ENCODE data around the gene KIF1B.

DNA sequence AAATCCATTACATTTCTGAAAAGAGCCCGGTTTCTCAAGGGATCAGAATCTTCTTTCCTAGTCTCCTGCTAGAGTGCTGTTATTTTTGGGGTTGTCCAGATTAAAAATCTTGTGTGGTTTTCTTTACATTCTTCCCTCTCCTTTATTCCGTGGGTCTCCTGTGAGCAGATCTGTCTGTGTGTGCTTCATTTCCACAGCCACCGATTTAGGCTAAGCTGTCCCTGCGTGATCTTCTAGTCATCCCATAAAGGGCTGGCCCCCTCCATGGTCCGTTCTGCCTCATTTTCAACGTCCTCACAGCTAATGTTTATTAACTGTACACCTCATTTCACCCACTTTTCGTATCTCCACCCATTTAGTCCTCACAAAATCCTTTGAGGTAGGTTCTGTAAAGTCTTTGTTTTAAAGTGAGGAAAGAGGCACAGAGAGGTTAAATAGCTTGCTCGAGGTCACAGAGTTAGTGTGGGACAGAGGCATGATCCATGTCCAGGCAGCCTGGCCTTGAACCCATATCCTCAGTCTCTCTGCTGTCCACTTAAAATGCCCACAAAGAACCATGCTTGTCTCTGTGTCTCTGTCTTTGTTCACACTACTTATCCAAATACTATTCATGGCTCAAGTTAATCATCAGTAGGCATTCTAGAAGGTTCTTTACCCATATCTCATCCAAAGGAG, 38.2 kb upstream of the KIF1B start:
- TF ChIP-seq, protein P1, sequence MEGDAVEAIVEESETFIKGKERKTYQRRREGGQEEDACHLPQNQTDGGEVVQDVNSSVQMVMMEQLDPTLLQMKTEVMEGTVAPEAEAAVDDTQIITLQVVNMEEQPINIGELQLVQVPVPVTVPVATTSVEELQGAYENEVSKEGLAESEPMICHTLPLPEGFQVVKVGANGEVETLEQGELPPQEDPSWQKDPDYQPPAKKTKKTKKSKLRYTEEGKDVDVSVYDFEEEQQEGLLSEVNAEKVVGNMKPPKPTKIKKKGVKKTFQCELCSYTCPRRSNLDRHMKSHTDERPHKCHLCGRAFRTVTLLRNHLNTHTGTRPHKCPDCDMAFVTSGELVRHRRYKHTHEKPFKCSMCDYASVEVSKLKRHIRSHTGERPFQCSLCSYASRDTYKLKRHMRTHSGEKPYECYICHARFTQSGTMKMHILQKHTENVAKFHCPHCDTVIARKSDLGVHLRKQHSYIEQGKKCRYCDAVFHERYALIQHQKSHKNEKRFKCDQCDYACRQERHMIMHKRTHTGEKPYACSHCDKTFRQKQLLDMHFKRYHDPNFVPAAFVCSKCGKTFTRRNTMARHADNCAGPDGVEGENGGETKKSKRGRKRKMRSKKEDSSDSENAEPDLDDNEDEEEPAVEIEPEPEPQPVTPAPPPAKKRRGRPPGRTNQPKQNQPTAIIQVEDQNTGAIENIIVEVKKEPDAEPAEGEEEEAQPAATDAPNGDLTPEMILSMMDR (IDR thresholded peaks at IDR 0.05): no peak
- TF ChIP-seq, protein P2, sequence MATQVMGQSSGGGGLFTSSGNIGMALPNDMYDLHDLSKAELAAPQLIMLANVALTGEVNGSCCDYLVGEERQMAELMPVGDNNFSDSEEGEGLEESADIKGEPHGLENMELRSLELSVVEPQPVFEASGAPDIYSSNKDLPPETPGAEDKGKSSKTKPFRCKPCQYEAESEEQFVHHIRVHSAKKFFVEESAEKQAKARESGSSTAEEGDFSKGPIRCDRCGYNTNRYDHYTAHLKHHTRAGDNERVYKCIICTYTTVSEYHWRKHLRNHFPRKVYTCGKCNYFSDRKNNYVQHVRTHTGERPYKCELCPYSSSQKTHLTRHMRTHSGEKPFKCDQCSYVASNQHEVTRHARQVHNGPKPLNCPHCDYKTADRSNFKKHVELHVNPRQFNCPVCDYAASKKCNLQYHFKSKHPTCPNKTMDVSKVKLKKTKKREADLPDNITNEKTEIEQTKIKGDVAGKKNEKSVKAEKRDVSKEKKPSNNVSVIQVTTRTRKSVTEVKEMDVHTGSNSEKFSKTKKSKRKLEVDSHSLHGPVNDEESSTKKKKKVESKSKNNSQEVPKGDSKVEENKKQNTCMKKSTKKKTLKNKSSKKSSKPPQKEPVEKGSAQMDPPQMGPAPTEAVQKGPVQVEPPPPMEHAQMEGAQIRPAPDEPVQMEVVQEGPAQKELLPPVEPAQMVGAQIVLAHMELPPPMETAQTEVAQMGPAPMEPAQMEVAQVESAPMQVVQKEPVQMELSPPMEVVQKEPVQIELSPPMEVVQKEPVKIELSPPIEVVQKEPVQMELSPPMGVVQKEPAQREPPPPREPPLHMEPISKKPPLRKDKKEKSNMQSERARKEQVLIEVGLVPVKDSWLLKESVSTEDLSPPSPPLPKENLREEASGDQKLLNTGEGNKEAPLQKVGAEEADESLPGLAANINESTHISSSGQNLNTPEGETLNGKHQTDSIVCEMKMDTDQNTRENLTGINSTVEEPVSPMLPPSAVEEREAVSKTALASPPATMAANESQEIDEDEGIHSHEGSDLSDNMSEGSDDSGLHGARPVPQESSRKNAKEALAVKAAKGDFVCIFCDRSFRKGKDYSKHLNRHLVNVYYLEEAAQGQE (IDR thresholded peaks at IDR 0.05; ENCODE audit: insufficient read depth in 1 of 2, low read depth in 2 of 2, low read length in 1 of 2): no peak

All from Panc1 (cell line).